Measurements from ENCODE around the gene PPM1F.
A peak's percentile ranks its signal among the peaks of the same experiment; 100 is the strongest.
"Not testable (repeated sequence)": the region's sequence is repeated elsewhere in the genome, so short reads cannot be mapped to it uniquely, and the experiment has no call there.

PPM1F gene

GRCh38 chr22:21918466-21919185, 34.0 kb downstream of the PPM1F start:
- no peak for DNase-seq

- DNase-seq, result no peak
These were observed 34.7 kb downstream of the PPM1F start for GRCh38 chr22:21917959-21918261.

- DNase-seq, result peak; percentile 24
These were observed 35.3 kb downstream of the PPM1F start for GRCh38 chr22:21917181-21917958.

- DNase-seq, result no peak
These were observed 36.2 kb downstream of the PPM1F start for GRCh38 chr22:21916309-21916918.

GRCh38 chr22:21915624-21916308, 36.9 kb downstream of the PPM1F start:
- DNase-seq, result no peak

- not testable (repeated sequence) for DNase-seq
These were observed 38.5 kb downstream of the PPM1F start for GRCh38 chr22:21914033-21914642.

GRCh38 chr22:21910367-21910766, 42.3 kb downstream of the PPM1F start:
- not testable (repeated sequence) for DNase-seq

GRCh38 chr22:21909871-21910270, 42.8 kb downstream of the PPM1F start:
- DNase-seq, result no peak

- DNase-seq, result no peak
These were observed 44.8 kb downstream of the PPM1F start for GRCh38 chr22:21907638-21908522.

GRCh38 chr22:21905234-21905633, 47.4 kb downstream of the PPM1F start:
- not testable (repeated sequence) for DNase-seq

- DNase-seq, result no peak
These were observed 48.3 kb downstream of the PPM1F start for GRCh38 chr22:21904250-21904789.

- no peak for DNase-seq
These were observed 49.4 kb downstream of the PPM1F start for GRCh38 chr22:21903283-21903682.

- no peak for DNase-seq
These were observed 50.2 kb downstream of the PPM1F start for GRCh38 chr22:21902296-21903087.

GRCh38 chr22:21898354-21898896, 54.2 kb downstream of the PPM1F start:
- DNase-seq, result no peak

GRCh38 chr22:21896951-21897513, 55.6 kb downstream of the PPM1F start:
- DNase-seq, result no peak

GRCh38 chr22:21896275-21896674, 56.4 kb downstream of the PPM1F start:
- DNase-seq, result not testable (repeated sequence)

- no peak for DNase-seq
These were observed 57.8 kb downstream of the PPM1F start for GRCh38 chr22:21894799-21895198.

GRCh38 chr22:21889251-21889990, 63.2 kb downstream of the PPM1F start:
- DNase-seq, result no peak

GRCh38 chr22:21887841-21888240, 64.8 kb downstream of the PPM1F start:
- no peak for DNase-seq

All from eye (tissue), 1 donor.